Cardiac fibroblast (primary cell): ENCODE data around the gene LHX4.
A peak's percentile ranks its signal among the peaks of the same experiment; 100 is the strongest.

Experiments
- DNase-seq, 2 donors: peaks; one replicate each; pipeline versions ENCODE4 v3.0.0 to v3.0.0-alpha.2; 2010; ENCODE audit warnings: low read depth in 2 of 2
- H3K4me3 ChIP-seq, 2 donors: replicated peaks in 1 of 2; 1 replicate in 1 of 2; 2 replicates in 1 of 2; pipeline ENCODE4 v1.5.1; 2011; ENCODE audit warnings: low read depth in 2 of 2, low read length in 2 of 2, mild to moderate bottlenecking in 2 of 2, moderate library complexity in 1 of 2
- TF ChIP-seq, protein P1 (sequence below): IDR thresholded peaks from one replicate; pipeline ENCODE4 v1.5.1; 2011; ENCODE audit warnings: low read depth, mild to moderate bottlenecking, low read length, inconsistent platforms

LHX4 gene

DNA sequence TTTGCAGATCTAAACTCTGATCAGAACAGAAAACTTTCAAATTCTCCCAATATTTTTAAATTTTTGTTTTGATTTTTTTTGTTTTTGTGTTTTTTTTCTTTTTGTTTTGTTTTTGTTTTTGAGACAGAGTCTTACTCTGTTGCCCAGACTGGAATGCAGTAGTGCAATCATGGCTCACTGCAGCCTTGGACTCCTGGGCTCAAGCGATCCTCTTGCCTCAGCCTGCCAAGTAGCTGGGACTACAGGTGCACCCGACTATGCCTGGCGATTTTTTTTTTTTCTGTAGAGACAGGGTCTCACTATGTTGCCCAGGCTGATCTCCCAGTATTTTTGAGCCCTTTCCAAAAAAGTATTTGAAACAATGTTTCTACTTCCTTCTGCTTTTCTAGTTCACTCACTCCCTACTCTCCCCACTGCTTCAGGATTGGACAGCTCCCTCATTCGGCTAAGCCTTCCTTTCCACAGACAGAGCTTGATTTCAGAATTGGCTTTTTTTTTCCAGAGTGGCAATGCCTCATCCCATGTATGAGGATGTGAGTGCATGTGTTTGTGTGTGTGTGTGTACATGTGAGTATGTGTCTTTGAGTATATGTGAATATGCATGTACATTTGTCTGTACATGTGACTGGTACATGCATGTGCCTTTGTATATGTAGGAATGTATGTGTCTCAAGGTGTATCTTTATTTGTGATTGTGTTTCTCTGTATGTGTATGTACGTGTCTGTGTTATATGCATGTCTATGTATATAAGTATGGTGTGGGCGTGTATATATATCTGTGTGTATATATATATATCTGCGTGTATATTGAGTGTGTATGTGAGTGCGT is 11.9 kb downstream of the LHX4 start:
- TF ChIP-seq, protein P1, sequence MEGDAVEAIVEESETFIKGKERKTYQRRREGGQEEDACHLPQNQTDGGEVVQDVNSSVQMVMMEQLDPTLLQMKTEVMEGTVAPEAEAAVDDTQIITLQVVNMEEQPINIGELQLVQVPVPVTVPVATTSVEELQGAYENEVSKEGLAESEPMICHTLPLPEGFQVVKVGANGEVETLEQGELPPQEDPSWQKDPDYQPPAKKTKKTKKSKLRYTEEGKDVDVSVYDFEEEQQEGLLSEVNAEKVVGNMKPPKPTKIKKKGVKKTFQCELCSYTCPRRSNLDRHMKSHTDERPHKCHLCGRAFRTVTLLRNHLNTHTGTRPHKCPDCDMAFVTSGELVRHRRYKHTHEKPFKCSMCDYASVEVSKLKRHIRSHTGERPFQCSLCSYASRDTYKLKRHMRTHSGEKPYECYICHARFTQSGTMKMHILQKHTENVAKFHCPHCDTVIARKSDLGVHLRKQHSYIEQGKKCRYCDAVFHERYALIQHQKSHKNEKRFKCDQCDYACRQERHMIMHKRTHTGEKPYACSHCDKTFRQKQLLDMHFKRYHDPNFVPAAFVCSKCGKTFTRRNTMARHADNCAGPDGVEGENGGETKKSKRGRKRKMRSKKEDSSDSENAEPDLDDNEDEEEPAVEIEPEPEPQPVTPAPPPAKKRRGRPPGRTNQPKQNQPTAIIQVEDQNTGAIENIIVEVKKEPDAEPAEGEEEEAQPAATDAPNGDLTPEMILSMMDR: no peak
- no peak overlapping the region for H3K4me3 ChIP-seq
- DNase-seq: peak; percentile 28 to 33

DNA sequence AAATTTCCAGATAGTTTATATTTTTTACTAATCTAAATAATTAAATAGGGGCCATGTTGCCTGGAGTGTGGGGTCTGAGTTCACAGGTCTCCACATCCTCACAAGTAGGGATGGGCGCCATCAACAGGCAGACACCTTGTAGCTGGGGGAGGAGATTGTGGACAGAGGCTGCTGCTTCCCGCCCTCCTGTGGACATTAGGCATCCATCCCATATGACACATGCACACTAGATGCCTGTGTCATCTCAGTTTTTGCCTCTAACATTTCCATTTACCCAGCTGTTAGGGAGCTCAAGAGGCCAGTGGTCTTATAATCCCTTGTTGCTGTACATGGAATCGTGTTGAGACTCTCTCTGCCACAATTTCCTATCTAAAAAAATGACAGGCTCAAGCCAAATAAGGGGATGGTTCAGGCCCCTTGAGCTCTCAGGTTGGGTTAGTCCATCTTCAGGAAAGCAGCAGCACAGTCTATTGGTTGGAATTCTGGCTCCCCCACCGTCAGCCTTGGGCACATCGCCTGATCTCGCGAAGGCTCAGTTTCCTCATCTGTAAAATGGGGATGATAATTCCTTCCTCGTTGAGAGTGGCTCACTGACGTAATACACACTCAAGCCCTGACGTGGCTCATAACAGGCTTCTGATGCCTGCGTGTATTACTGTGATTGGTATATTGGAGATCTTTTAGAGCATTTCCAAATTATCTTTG is 13.6 kb downstream of the LHX4 start:
- no peak for DNase-seq
- no peak overlapping the region for H3K4me3 ChIP-seq
- TF ChIP-seq, protein P1: no peak

DNA sequence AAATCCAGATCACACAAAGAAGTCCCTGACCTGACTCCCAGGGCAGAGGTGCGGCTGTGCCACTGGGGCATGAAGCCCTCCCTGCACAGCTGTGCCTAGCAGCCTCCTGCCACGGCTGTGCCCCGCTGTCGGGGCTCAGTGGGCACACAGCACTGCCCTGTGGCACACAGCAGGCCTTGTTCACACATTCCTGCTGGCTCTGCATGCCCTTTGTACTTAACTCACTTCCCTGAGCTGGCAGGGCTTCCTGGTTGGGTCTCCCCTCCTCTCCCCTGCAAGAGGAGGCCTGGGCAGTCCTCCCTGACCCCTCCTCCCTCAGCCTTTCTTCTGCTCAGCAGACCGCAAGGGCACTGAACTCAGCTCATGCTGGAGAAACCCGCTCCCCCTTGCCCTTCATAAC is 14.8 kb downstream of the LHX4 start:
- TF ChIP-seq, protein P1: no peak
- no peak overlapping the region for H3K4me3 ChIP-seq
- DNase-seq: no peak

DNA sequence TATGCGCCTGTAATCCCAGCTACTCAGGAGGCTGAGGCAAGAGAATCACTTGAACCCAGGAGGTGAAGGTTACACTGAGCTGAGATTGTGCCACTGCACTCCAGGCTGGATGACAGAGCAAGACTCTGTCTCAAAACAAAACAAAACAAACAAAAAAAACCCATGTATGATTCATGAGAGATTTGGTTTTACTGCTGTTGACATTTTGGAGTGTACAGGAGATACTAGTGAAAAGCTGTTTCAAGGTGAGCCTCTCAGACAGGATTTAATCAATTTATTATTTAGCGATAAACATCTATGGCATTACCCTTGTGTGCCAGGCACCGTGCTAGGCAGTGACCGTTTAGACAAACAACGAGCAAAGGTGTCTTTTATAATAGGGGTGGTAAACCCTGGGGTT is 16.5 kb downstream of the LHX4 start:
- DNase-seq: no peak
- TF ChIP-seq, protein P1: no peak

DNA sequence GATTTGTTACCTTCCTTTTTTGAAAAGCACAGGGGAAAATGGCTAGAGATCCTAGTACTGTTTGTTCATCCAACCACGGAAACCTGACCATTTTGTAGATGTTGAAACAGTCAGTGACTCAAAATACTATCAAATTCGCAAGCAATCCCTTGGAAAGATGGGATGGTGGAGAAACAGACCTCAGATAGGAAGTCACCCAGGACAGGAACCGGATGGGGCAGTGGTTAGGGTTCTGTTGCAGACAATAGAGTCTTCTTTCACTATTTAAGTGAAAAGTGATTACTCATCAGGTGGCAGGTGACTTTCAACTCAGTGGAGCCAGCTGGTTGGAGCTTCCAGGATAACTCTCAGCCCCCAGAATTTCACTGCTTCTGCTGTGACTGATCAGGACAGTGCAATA is 17.0 kb downstream of the LHX4 start:
- DNase-seq: peak in 1 of 2 donors; percentile 52
- TF ChIP-seq, protein P1: no peak
- H3K4me3 ChIP-seq: no peak overlapping the region

More for the DNA sequence above, 16.5 kb downstream of the LHX4 start:
- no peak overlapping the region for H3K4me3 ChIP-seq

DNA sequence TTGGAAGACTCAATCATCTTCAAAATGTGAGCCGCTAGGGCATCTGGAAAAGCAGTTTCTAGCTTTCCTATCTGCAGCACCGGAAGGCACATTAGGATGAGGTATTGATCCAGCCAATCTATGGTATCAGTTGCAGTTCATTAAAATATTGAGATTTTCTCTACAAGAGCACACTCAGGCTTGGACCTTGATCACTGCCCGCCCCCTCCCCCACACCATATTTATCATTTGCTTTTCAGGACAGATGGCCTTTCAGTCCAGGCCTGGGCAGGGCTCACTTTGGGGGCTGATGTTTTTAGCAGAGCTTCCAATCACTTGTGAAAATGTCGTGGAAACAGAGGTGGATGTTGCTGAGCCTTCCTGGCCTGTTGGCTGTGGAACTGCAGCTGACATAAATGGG is 17.5 kb downstream of the LHX4 start:
- TF ChIP-seq, protein P1: no peak
- no peak overlapping the region for H3K4me3 ChIP-seq
- no peak for DNase-seq
